Uterus (tissue), 4 donors: ENCODE data around the gene TMEM161B. TPM values are rescaled to one million over a fixed set of nuclear protein-coding genes. Genes with fewer than 3 reads are reported as not detected.

Experiments used
- DNase-seq, 2 donors: peaks; one replicate each; pipeline ENCODE4 v3.0.0-alpha.2; 2019 to 2020
- H3K27ac ChIP-seq, 2 donors: fragments of 200-600 bp; sonication (generic); 1 replicate in 1 of 2; 2 replicates in 1 of 2; pipeline ENCODE4 v1.5.1; 2016 to 2018
- H3K27me3 ChIP-seq, 2 donors: fragments of 200-600 bp; sonication (generic); one replicate each; pipeline ENCODE4 v1.5.1; 2018 to 2019; ENCODE audit warnings: control low read depth in 1 of 2
- H3K36me3 ChIP-seq, 2 donors: fragments of 200-600 bp; sonication (generic); one replicate each; pipeline ENCODE4 v1.5.1; 2019; ENCODE audit warnings: control low read depth in 1 of 2
- H3K4me1 ChIP-seq, 2 donors: fragments of 200-600 bp; sonication (generic); one replicate each; pipeline ENCODE4 v1.5.1; 2018 to 2019; ENCODE audit warnings: control low read depth in 1 of 2
- H3K4me3 ChIP-seq, 2 donors: fragments of 200-600 bp; sonication (generic); 1 replicate in 1 of 2; 2 replicates in 1 of 2; pipeline ENCODE4 v1.5.1; 2018 to 2019; ENCODE audit warnings: mild to moderate bottlenecking in 1 of 2
- H3K9me3 ChIP-seq, 2 donors: fragments of 200-600 bp; sonication (generic); one replicate each; pipeline ENCODE4 v1.5.1; 2019; ENCODE audit warnings: control low read depth in 1 of 2
- POLR2A ChIP-seq, 2 donors: fragments of 450-650 bp; IDR thresholded peaks; one replicate each; pipeline ENCODE4 v1.6.1; 2016; ENCODE audit warnings: antibody characterized with exemption in 2 of 2, mild to moderate bottlenecking in 1 of 2, moderate library complexity in 1 of 2
- intact Hi-C: fragments of 100-400 bp; cut with DNase I; formaldehyde crosslinking; loops from one replicate; pipeline ENCODE4 v1.15.1; 2023; ENCODE audit warnings: low total_unique reads
- total RNA-seq, 4 donors: library from RNA; depleted of rRNA in 3 of 4; stranded (reverse); fragments of >200 nt in 3 of 4; gene quantifications; one replicate each; pipeline versions ENCODE4 v1.1.0 to v1.2.4, GENCODE V29; 2014 to 2023
- TF ChIP-seq, protein P1 (sequence below), 4 experiments: fragments of 200-600 bp in 2 of 4; fragments of 450-650 bp in 2 of 4; sonication (generic) in 2 of 4; IDR thresholded peaks; one replicate each; pipeline ENCODE4 v1.5.1; 2016 to 2019; ENCODE audit warnings: antibody characterized with exemption in 4 of 4, mild to moderate bottlenecking in 2 of 4, moderate library complexity in 1 of 4
- donor health status: DM: yes; HTN: yes; CAD: no.

Gene TMEM161B
- total RNA-seq, 4 donors from 2014 or later = 26.4 to 53.4 (median 42.2) TPM

DNA sequence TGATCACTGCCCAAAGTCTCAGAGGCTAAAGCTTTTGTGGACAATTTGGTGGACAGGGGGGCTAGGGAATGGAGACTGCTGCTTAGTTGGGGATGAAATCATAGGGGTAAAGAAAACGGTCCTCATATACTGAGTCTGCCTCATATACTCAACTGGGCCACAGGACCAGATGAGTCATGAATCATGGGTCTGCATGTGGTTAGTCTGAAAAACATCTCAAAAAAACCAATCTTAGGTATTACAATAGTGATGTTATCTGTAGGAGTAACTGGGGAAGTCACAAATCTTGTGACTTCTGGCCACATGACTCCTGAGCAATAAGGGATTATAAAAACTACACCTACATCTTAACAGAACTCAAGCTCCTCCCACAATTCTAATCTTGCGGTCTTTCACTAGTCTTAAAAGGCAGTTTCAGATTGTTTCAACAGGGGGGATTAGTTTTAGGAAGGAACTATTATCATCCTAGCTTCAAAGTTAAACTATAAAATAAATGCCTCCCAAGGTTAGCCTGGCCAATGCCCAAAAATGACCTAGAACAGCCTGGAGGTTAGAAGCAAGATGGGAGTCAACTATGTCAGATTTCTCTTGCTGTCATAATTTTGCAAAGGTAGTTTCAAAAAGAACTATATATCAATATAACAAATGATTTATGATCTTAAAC, 17.5 kb downstream of the TMEM161B start:
- no peak overlapping the region for H3K4me3 ChIP-seq
- no peaks in the 10 kb centered on the region for H3K4me1 ChIP-seq
- H3K36me3 ChIP-seq = no peaks in the 10 kb centered on the region
- intact Hi-C loops = no loop called here
- no peak for DNase-seq
- no peak overlapping the region for H3K27ac ChIP-seq
- H3K9me3 ChIP-seq = no peaks in the 10 kb centered on the region
- TF ChIP-seq, protein P1, sequence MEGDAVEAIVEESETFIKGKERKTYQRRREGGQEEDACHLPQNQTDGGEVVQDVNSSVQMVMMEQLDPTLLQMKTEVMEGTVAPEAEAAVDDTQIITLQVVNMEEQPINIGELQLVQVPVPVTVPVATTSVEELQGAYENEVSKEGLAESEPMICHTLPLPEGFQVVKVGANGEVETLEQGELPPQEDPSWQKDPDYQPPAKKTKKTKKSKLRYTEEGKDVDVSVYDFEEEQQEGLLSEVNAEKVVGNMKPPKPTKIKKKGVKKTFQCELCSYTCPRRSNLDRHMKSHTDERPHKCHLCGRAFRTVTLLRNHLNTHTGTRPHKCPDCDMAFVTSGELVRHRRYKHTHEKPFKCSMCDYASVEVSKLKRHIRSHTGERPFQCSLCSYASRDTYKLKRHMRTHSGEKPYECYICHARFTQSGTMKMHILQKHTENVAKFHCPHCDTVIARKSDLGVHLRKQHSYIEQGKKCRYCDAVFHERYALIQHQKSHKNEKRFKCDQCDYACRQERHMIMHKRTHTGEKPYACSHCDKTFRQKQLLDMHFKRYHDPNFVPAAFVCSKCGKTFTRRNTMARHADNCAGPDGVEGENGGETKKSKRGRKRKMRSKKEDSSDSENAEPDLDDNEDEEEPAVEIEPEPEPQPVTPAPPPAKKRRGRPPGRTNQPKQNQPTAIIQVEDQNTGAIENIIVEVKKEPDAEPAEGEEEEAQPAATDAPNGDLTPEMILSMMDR (IDR thresholded peaks at IDR 0.05) = no peak
- TF ChIP-seq POLR2A (IDR thresholded peaks at IDR 0.05) = no peak
- no peaks in the 10 kb centered on the region for H3K27me3 ChIP-seq

DNA sequence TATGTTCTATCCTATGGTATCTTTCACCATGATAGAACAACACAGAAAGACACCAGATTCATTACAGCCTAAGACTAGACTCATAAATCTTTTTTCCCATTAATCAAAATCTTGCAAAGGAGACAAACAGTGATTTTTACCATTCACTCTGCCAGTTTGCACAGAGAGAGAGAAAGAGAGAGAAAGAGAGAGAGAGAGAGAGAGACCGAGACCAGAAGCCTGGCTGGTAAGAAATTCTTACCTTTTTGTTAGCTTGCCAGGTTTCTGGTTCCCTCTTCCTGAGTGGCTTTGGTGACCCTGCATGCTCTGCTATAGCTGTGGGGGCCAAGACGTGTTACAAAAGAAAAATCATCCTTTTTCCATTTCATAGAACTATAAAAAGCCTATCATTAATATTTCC, 18.6 kb downstream of the TMEM161B start:
- Histone ChIP-seq H3K9me3 (no peaks in the 10 kb centered on the region), H3K4me3 (no peak overlapping the region), H3K27me3 (no peaks in the 10 kb centered on the region), H3K36me3 (no peaks in the 10 kb centered on the region), H3K27ac (no peak overlapping the region), H3K4me1 (peaks cover 0 to 5% of the 10 kb centered on the region in 2 donors)
- no peak for DNase-seq
- TF ChIP-seq POLR2A (IDR thresholded peaks at IDR 0.05) = no peak
- TF ChIP-seq, protein P1 (IDR thresholded peaks at IDR 0.05) = no peak
- intact Hi-C loops = no loop called here

DNA sequence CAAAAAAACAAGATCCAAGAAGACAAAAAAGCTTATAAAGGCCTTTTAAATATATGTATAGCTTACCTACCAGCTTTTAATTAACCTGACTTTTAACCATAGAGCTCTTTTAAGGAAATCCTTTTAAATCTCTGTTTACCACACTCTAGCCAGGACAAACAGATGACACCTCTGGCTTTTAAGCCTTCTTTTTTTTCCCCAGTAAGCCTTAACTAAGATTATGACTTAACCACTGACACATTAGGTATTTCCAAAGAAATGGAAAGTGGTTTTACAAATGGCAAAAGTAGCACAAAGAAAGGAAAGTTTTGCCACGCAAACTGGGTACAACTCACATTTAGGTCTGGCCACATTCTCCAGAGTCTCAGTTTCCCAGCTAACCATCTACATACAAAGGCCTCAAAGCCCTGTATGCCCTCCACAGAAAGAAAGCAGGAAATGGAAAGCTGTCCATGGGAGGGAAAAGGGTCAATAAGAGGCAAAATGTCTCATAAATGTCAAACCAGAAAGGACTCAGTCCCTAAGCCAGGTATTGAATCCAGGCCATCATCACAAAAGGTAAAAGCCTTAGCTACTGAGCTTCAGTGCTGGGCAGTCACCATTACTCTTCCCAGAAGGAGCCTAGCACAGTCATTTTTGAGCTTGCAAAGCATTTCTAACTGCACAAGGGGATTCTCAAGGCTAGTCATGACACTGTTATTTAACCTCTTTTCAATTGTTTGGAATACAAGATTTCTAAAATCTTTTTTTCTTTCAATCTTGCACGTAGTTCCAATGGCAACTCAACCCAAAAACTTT, 19.7 kb downstream of the TMEM161B start:
- TF ChIP-seq POLR2A (IDR thresholded peaks at IDR 0.05) = no peak
- TF ChIP-seq, protein P1 (IDR thresholded peaks at IDR 0.05) = no peak
- no peak for DNase-seq
- no peak overlapping the region for H3K27ac ChIP-seq
- H3K27me3 ChIP-seq = no peaks in the 10 kb centered on the region
- no peaks in the 10 kb centered on the region for H3K36me3 ChIP-seq
- peaks cover 0 to 5% of the 10 kb centered on the region in 2 donors for H3K4me1 ChIP-seq
- no peak overlapping the region for H3K4me3 ChIP-seq
- no peaks in the 10 kb centered on the region for H3K9me3 ChIP-seq
- intact Hi-C loops = no loop called here

DNA sequence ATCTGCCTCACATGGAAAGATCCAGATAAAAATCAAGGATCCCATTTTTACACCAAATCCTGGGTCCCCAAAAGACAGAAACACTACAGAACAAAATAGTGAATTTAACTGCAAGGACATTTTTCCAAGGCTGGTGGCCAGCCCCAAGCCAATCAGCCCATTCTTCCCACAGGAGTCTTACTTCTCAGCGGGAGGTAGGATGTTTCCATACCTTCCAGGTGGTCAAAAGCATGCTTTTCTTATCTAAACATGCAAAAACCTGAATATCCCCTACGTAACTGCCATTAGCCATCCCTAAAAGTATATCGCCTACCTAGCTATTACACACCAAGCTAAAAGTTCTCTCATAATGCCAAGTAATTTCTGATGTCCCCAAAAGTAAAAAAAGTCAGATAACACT, 20.6 kb downstream of the TMEM161B start:
- no peaks in the 10 kb centered on the region for H3K27me3 ChIP-seq
- no peak overlapping the region for H3K4me3 ChIP-seq
- TF ChIP-seq, protein P1 (IDR thresholded peaks at IDR 0.05) = no peak
- no peak for TF ChIP-seq POLR2A (IDR thresholded peaks at IDR 0.05)
- no peaks in the 10 kb centered on the region for H3K9me3 ChIP-seq
- DNase-seq = no peak
- no peaks in the 10 kb centered on the region for H3K36me3 ChIP-seq
- no peak overlapping the region for H3K27ac ChIP-seq
- intact Hi-C loops = no loop called here
- peaks cover 0 to 5% of the 10 kb centered on the region in 2 donors for H3K4me1 ChIP-seq

DNA sequence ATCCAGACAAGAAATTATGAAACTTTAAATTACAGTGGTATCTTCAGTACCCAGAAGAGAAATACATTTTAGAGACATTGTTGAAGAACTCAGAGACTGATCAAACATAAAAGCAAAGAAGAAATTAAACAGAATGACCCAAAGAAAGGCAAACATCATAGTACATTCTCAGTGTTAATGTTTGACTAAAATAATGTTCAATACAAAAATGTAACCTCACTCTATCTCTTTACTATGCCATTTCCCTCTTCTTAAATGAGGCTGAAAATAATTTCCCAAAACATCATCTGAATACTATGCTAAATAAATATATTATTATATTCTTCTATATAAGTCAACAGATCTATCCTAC, 22.8 kb downstream of the TMEM161B start:
- no peak overlapping the region for H3K27ac ChIP-seq
- H3K36me3 ChIP-seq = no peaks in the 10 kb centered on the region
- DNase-seq = no peak
- no peaks in the 10 kb centered on the region for H3K27me3 ChIP-seq
- peaks cover 0 to 5% of the 10 kb centered on the region in 2 donors for H3K4me1 ChIP-seq
- H3K9me3 ChIP-seq = no peaks in the 10 kb centered on the region
- intact Hi-C loops = no loop called here
- no peak overlapping the region for H3K4me3 ChIP-seq
- no peak for TF ChIP-seq POLR2A (IDR thresholded peaks at IDR 0.05)
- TF ChIP-seq, protein P1 (IDR thresholded peaks at IDR 0.05) = no peak
